H9 (cell line): Measurements from ENCODE around the gene C2orf15. TPM values are rescaled to one million over a fixed set of nuclear protein-coding genes. Genes with fewer than 3 reads are reported as not detected.

Experiments used
- DNase-seq: peaks from one replicate; pipeline ENCODE4 v3.0.0-alpha.2; 2017
- H2AFZ ChIP-seq: one replicate; pipeline ENCODE4 v1.6.1; 2013; ENCODE audit warnings: mild to moderate bottlenecking, low read length, control low read depth, moderate library complexity
- H2AK5ac ChIP-seq: 2 replicates; pipeline ENCODE4 v1.6.1; 2013; ENCODE audit warnings: low read length, control low read depth, mixed read lengths; ENCODE audit not compliant: insufficient read length
- H2BK120ac ChIP-seq: one replicate; pipeline ENCODE4 v1.6.1; 2013; ENCODE audit warnings: low read depth, mild to moderate bottlenecking, low read length, control low read depth, inconsistent platforms; ENCODE audit not compliant: poor library complexity, severe bottlenecking
- H2BK12ac ChIP-seq: 2 replicates; pipeline ENCODE4 v1.6.1; 2013; ENCODE audit warnings: low read length, control low read depth, mixed read lengths, low read depth; ENCODE audit not compliant: insufficient read length
- H2BK15ac ChIP-seq: 2 replicates; pipeline ENCODE4 v1.6.1; 2013; ENCODE audit warnings: low read depth, low read length, control low read depth
- H2BK20ac ChIP-seq: one replicate; pipeline ENCODE4 v1.6.1; 2013; ENCODE audit warnings: low read depth, mild to moderate bottlenecking, low read length, control low read depth, inconsistent platforms; ENCODE audit not compliant: poor library complexity, severe bottlenecking
- H2BK5ac ChIP-seq: 2 replicates; pipeline ENCODE4 v1.6.1; 2013; ENCODE audit warnings: low read length, control low read depth, mixed read lengths; ENCODE audit not compliant: insufficient read length
- H3K14ac ChIP-seq: 2 replicates; pipeline ENCODE4 v1.6.1; 2013; ENCODE audit warnings: low read length, control low read depth; ENCODE audit not compliant: insufficient read depth
- H3K18ac ChIP-seq: 2 replicates; pipeline ENCODE4 v1.6.1; 2013; ENCODE audit warnings: low read depth, mild to moderate bottlenecking, mixed read lengths, low read length, control low read depth; ENCODE audit not compliant: insufficient read length
- H3K23ac ChIP-seq: 2 replicates; pipeline ENCODE4 v1.6.1; 2013; ENCODE audit warnings: low read length, control low read depth, mixed read lengths, low read depth; ENCODE audit not compliant: insufficient read length
- H3K23me2 ChIP-seq: 2 replicates; pipeline ENCODE4 v1.6.1; 2013; ENCODE audit warnings: low read depth, mild to moderate bottlenecking, mixed read lengths, low read length, control low read depth; ENCODE audit not compliant: insufficient read length, poor library complexity, severe bottlenecking
- H3K27ac ChIP-seq: 2 replicates; pipeline ENCODE4 v1.5.1; 2013; ENCODE audit warnings: low read length, control low read depth, mixed read lengths, low read depth; ENCODE audit not compliant: insufficient read length
- H3K27me3 ChIP-seq: 2 replicates; pipeline ENCODE4 v1.6.1; 2013; ENCODE audit warnings: low read length, control low read depth, inconsistent platforms; ENCODE audit not compliant: insufficient read depth
- H3K4ac ChIP-seq: 2 replicates; pipeline ENCODE4 v1.6.1; 2013; ENCODE audit warnings: low read depth, mild to moderate bottlenecking, control low read depth, inconsistent platforms, low read length, moderate library complexity
- H3K4me1 ChIP-seq: 2 replicates; pipeline ENCODE4 v1.6.1; 2013; ENCODE audit warnings: low read length, control low read depth, inconsistent platforms; ENCODE audit not compliant: insufficient read depth
- H3K4me2 ChIP-seq: 2 replicates; pipeline ENCODE4 v1.6.1; 2013; ENCODE audit warnings: low read length, control low read depth, mixed read lengths; ENCODE audit not compliant: insufficient read length, insufficient read depth
- H3K56ac ChIP-seq: 2 replicates; pipeline ENCODE4 v1.6.1; 2013; ENCODE audit warnings: low read depth, mild to moderate bottlenecking, mixed read lengths, low read length, control low read depth; ENCODE audit not compliant: insufficient read length
- H3K79me1 ChIP-seq: 2 replicates; pipeline ENCODE4 v1.6.1; 2013; ENCODE audit warnings: low read depth, mild to moderate bottlenecking, moderate library complexity, low read length, control low read depth, inconsistent platforms; ENCODE audit not compliant: insufficient read depth, poor library complexity, severe bottlenecking
- H3K79me2 ChIP-seq: 2 replicates; pipeline ENCODE4 v1.6.1; 2013; ENCODE audit warnings: low read length, control low read depth, inconsistent platforms; ENCODE audit not compliant: insufficient read depth
- H3K9ac ChIP-seq: 2 replicates; pipeline ENCODE4 v1.6.1; 2013; ENCODE audit warnings: low read length, control low read depth, mixed read lengths; ENCODE audit not compliant: insufficient read length; ENCODE audit errors: extremely low read depth
- H3K9me3 ChIP-seq: one replicate; pipeline ENCODE4 v1.6.1; 2013; ENCODE audit warnings: low read depth, low read length, inconsistent platforms; ENCODE audit not compliant: control insufficient read depth
- H3T11ph ChIP-seq: one replicate; pipeline ENCODE4 v1.6.1; 2013; ENCODE audit warnings: mild to moderate bottlenecking, low read length, control low read depth, inconsistent platforms
- H4K20me1 ChIP-seq: one replicate; pipeline ENCODE4 v1.6.1; 2013; ENCODE audit not compliant: control insufficient read depth, insufficient read length, insufficient read depth
- H4K5ac ChIP-seq: 2 replicates; pipeline ENCODE4 v1.6.1; 2013; ENCODE audit warnings: low read depth, mild to moderate bottlenecking, mixed read lengths, low read length, control low read depth; ENCODE audit not compliant: insufficient read length
- H4K8ac ChIP-seq: replicated peaks from 2 replicates; pipeline ENCODE4 v1.6.1; 2013; ENCODE audit warnings: low read length, control low read depth, mixed read lengths, low read depth; ENCODE audit not compliant: insufficient read length
- H4K91ac ChIP-seq: 2 replicates; pipeline ENCODE4 v1.6.1; 2013; ENCODE audit warnings: low read depth, mild to moderate bottlenecking, moderate library complexity, mixed read lengths, low read length, control low read depth; ENCODE audit not compliant: insufficient read length
- H3K27ac Mint-ChIP-seq, 3 experiments: 2 replicates in 2 of 3; 3 replicates in 1 of 3; pipeline ENCODE4 v1.8.0; 2020 to 2021; ENCODE audit warnings: mixed read lengths in 3 of 3, mild to moderate bottlenecking in 1 of 3, moderate library complexity in 1 of 3
- H3K27me3 Mint-ChIP-seq: 2 replicates; pipeline ENCODE4 v1.8.0; 2021; ENCODE audit warnings: low read depth, mild to moderate bottlenecking, moderate library complexity, mixed read lengths
- H3K36me3 Mint-ChIP-seq, 3 experiments: 2 replicates in 2 of 3; 3 replicates in 1 of 3; pipeline ENCODE4 v1.8.0; 2020 to 2021; ENCODE audit warnings: low read depth in 3 of 3, mixed read lengths in 3 of 3; ENCODE audit not compliant: insufficient read depth in 1 of 3
- H3K4me1 Mint-ChIP-seq, 2 experiments: 2 replicates each; pipeline ENCODE4 v1.8.0; 2020; ENCODE audit warnings: mixed read lengths in 2 of 2
- H3K4me3 Mint-ChIP-seq, 2 experiments: 2 replicates in 1 of 2; 3 replicates in 1 of 2; pipeline ENCODE4 v1.8.0; 2020 to 2021; ENCODE audit warnings: mild to moderate bottlenecking in 2 of 2, mixed read lengths in 2 of 2, moderate library complexity in 1 of 2
- H3K9me3 Mint-ChIP-seq, 2 experiments: 2 replicates in 1 of 2; 3 replicates in 1 of 2; pipeline ENCODE4 v1.8.0; 2020; ENCODE audit warnings: mild to moderate bottlenecking in 2 of 2, mixed read lengths in 2 of 2, moderate library complexity in 1 of 2
- WGBS: extraction: QIAGEN DNeasy Blood & Tissue Kit; methylation state at CpG from one replicate; pipeline ENCODE4 v1.1.7; 2013; ENCODE audit warnings: missing lambda C conversion rate, low lambda C conversion rate, mixed read lengths; ENCODE audit not compliant: insufficient read length; ENCODE audit errors: extremely low coverage; 5-methylcytosine and 5-hydroxymethylcytosine counted together
- total RNA-seq: library from RNA; stranded (reverse); gene quantifications from 2 replicates; pipeline ENCODE4 v1.2.1, GENCODE V29; 2021
- TF ChIP-seq, protein P1 (sequence below): fragments of 200-600 bp; sonication (generic); conservative IDR thresholded peaks from 3 replicates; pipeline ENCODE4 v1.8.0; 2021; ENCODE audit warnings: antibody characterized with exemption, mild to moderate bottlenecking

Gene C2orf15
- total RNA-seq, 1 experiment from 2014 or later = 6.2 TPM

DNA sequence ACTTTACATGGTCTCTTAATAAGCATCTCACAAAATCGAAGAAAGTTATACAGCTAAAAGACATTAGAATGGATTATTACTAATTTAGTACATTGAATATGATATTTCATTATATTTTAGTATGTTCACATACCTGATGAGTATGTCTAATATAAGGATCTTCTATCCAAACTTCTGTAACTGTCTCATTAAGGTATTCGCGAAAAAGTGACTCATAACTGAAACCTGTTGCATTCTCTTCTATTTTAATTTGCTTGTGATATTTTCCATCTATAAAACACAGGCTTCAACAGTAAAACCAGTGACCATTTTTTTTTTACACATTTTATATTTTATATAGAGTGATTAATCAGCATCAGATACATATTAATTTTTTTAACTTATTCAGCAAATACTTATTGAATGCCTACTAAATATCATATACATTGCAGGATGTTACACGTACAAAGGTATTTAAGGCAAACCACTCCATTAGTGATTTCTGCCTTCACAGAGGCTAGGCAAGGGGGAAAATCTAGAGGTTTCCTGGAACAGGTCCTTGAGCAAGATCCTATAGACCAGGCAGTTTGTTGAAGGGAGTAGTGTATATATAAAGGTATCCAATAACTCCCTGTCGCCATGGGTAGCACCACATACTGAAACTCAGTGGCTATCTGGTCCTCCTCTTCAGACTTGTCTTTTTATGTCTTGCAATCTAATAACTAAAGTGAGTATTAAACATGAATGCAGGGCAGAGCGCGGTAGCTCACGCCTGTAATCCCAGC, 30.1 kb downstream of the C2orf15 start:
- H3K27me3 Mint-ChIP-seq = no peaks in the 10 kb centered on the region
- no peak overlapping the region for H3T11ph ChIP-seq
- no peak overlapping the region for H2BK15ac ChIP-seq
- TF ChIP-seq, protein P1, sequence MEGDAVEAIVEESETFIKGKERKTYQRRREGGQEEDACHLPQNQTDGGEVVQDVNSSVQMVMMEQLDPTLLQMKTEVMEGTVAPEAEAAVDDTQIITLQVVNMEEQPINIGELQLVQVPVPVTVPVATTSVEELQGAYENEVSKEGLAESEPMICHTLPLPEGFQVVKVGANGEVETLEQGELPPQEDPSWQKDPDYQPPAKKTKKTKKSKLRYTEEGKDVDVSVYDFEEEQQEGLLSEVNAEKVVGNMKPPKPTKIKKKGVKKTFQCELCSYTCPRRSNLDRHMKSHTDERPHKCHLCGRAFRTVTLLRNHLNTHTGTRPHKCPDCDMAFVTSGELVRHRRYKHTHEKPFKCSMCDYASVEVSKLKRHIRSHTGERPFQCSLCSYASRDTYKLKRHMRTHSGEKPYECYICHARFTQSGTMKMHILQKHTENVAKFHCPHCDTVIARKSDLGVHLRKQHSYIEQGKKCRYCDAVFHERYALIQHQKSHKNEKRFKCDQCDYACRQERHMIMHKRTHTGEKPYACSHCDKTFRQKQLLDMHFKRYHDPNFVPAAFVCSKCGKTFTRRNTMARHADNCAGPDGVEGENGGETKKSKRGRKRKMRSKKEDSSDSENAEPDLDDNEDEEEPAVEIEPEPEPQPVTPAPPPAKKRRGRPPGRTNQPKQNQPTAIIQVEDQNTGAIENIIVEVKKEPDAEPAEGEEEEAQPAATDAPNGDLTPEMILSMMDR = no peak
- peaks cover 2 to 47% (median 17%) of the 10 kb centered on the region in 3 experiments; a peak in 5 of 7 replicates for H3K36me3 Mint-ChIP-seq
- H3K4me3 Mint-ChIP-seq = no peak overlapping the region
- H3K27ac ChIP-seq = no peak overlapping the region
- no peaks in the 10 kb centered on the region for H4K20me1 ChIP-seq
- no peak overlapping the region for H4K5ac ChIP-seq
- H3K27me3 ChIP-seq = no peaks in the 10 kb centered on the region
- H3K18ac ChIP-seq = no peak overlapping the region
- WGBS = no CpG with 5 or more reads among the region's 8 CpGs
- no peak overlapping the region for H3K4me2 ChIP-seq
- H3K23me2 ChIP-seq = no peaks in the 10 kb centered on the region
- H3K9me3 ChIP-seq = no peaks in the 10 kb centered on the region
- no peak for DNase-seq
- H2BK20ac ChIP-seq = no peak overlapping the region
- H3K79me2 ChIP-seq = no peaks in the 10 kb centered on the region
- no peak overlapping the region for H2AFZ ChIP-seq
- peaks cover 3% of the 10 kb centered on the region for H3K79me1 ChIP-seq
- no peak overlapping the region for H3K23ac ChIP-seq
- no peaks in the 10 kb centered on the region for H3K4me1 ChIP-seq
- H4K91ac ChIP-seq = no peak overlapping the region
- no peak overlapping the region for H4K8ac ChIP-seq
- no peak overlapping the region for H3K27ac Mint-ChIP-seq
- H3K56ac ChIP-seq = no peak overlapping the region
- no peaks in the 10 kb centered on the region for H3K4me1 Mint-ChIP-seq
- H3K9me3 Mint-ChIP-seq = no peaks in the 10 kb centered on the region
- H3K4ac ChIP-seq = no peak overlapping the region
- H2AK5ac ChIP-seq = no peak overlapping the region
- H2BK5ac ChIP-seq = no peak overlapping the region
- no peak overlapping the region for H3K9ac ChIP-seq
- no peak overlapping the region for H3K14ac ChIP-seq
- no peak overlapping the region for H2BK120ac ChIP-seq
- H2BK12ac ChIP-seq = no peak overlapping the region
